ENCODE results near the gene CLCNKB. TPM values are rescaled to one million over a fixed set of nuclear protein-coding genes. Genes with fewer than 3 reads are reported as not detected.
A peak's percentile ranks its signal among the peaks of the same experiment; 100 is the strongest.

CLCNKB gene
- total RNA-seq, 1 experiment from 2014 or later, result not detected

GRCh38 chr1:16073490-16074119, 30.0 kb downstream of the CLCNKB start, which contains the start of gene FAM131C:
TSS of gene FAM131C (minus strand) at chr1:16073651. CDS start at chr1:16073442, 209 bp downstream.
- intact Hi-C loops (cut with micrococcal nuclease; ENCODE audit: unreplicated experiment), result loop anchor here (10.0 kb wide), 1 partner anchor 291 kb away; the partner anchor contains the start of gene SZRD1
- peak within 1 kb of the TSS; percentile 46 for H3K4me3 ChIP-seq (ENCODE audit: low read depth, low read length)
- ChIA-PET CTCF (interaction anchor here (0.9 to 2.2 kb wide), 8 partner anchors 9 to 143 kb away, joined by 3 to 9 read pairs (median 4); no protein-coding TSS in a partner anchor), POLR2A (no interaction called here)
- no TSS peak for BruUV-seq (replicated peaks)
- peak within 1 kb of the TSS; percentile 67 for H3K4me3 Mint-ChIP-seq (ENCODE audit: unreplicated experiment)
- no peak within 1 kb of the TSS for H3K27ac Mint-ChIP-seq (ENCODE audit: unreplicated experiment)
- no peaks in the 10 kb centered on the region for H3K27me3 Mint-ChIP-seq (ENCODE audit: insufficient read depth, unreplicated experiment)
- no peaks in the 10 kb centered on the region for H3K4me1 Mint-ChIP-seq (ENCODE audit: low read depth, unreplicated experiment)
- no peaks in the 10 kb centered on the region for H3K36me3 ChIP-seq (ENCODE audit: control insufficient read depth, insufficient read depth, low read length)
- H3K27me3 ChIP-seq (replicated peaks; ENCODE audit: control insufficient read depth, insufficient read depth, low read length), result no peaks in the 10 kb centered on the region
- peak in 1 of 2 experiments; percentile 23 for TF ChIP-seq CTCF (IDR thresholded peaks at IDR 0.05; ENCODE audit: insufficient read depth in 1 of 2, low read depth in 1 of 2, low read length in 1 of 2, severe bottlenecking in 1 of 2, unreplicated experiment in 1 of 2)
- H3K36me3 Mint-ChIP-seq (ENCODE audit: insufficient read depth, unreplicated experiment), result no peaks in the 10 kb centered on the region
- peak in 1 of 2 experiments; percentile 54 for DNase-seq
- no peaks in the 10 kb centered on the region for H3K4me1 ChIP-seq
- H3K9me3 Mint-ChIP-seq (ENCODE audit: unreplicated experiment), result no peaks in the 10 kb centered on the region
- no peaks in the 10 kb centered on the region for H3K9me3 ChIP-seq

GRCh38 chr1:16074217-16074616, 30.6 kb downstream of the CLCNKB start:
- no peaks in the 10 kb centered on the region for H3K27me3 ChIP-seq (replicated peaks; ENCODE audit: control insufficient read depth, insufficient read depth, low read length)
- H3K27ac Mint-ChIP-seq (ENCODE audit: unreplicated experiment), result no peak overlapping the region
- no peaks in the 10 kb centered on the region for H3K9me3 ChIP-seq
- no peaks in the 10 kb centered on the region for H3K36me3 ChIP-seq (ENCODE audit: control insufficient read depth, insufficient read depth, low read length)
- H3K4me1 ChIP-seq, result peaks cover 2% of the 10 kb centered on the region; the same call in 1 of the 2 replicates
- no TSS peak for BruUV-seq (replicated peaks)
- H3K4me1 Mint-ChIP-seq (ENCODE audit: low read depth, unreplicated experiment), result no peaks in the 10 kb centered on the region
- CTCF ChIA-PET, result interaction anchor here (1.4 to 2.2 kb wide), 3 partner anchors 8 to 143 kb away, joined by 4 to 9 read pairs (median 6); no protein-coding TSS in a partner anchor
- POLR2A ChIA-PET, result no interaction called here
- intact Hi-C loops (cut with micrococcal nuclease; ENCODE audit: unreplicated experiment), result loop anchor here (10.0 kb wide), 1 partner anchor 291 kb away; the partner anchor contains the start of gene SZRD1
- no peak for DNase-seq
- H3K27me3 Mint-ChIP-seq (ENCODE audit: insufficient read depth, unreplicated experiment), result no peaks in the 10 kb centered on the region
- H3K9me3 Mint-ChIP-seq (ENCODE audit: unreplicated experiment), result no peaks in the 10 kb centered on the region
- no peak for TF ChIP-seq CTCF (IDR thresholded peaks at IDR 0.05; ENCODE audit: insufficient read depth in 1 of 2, low read depth in 1 of 2, low read length in 1 of 2, severe bottlenecking in 1 of 2, unreplicated experiment in 1 of 2)
- peak overlapping the region; percentile 42; the same call in 1 of the 2 replicates for H3K4me3 ChIP-seq (ENCODE audit: low read depth, low read length)
- H3K36me3 Mint-ChIP-seq (ENCODE audit: insufficient read depth, unreplicated experiment), result no peaks in the 10 kb centered on the region
- H3K4me3 Mint-ChIP-seq (ENCODE audit: unreplicated experiment), result peak overlapping the region; percentile 67

- Mint-ChIP-seq H3K9me3 (ENCODE audit: unreplicated experiment) (no peaks in the 10 kb centered on the region), H3K27me3 (ENCODE audit: insufficient read depth, unreplicated experiment) (no peaks in the 10 kb centered on the region)
These were observed 31.9 kb downstream of the CLCNKB start for GRCh38 chr1:16075337-16076030.

More at GRCh38 chr1:16075337-16076030, 31.9 kb downstream of the CLCNKB start:
- DNase-seq, result no peak
- Histone ChIP-seq H3K4me3 (ENCODE audit: low read depth, low read length) (no peak overlapping the region), H3K9me3 (no peaks in the 10 kb centered on the region), H3K27me3 (replicated peaks; ENCODE audit: control insufficient read depth, insufficient read depth, low read length) (no peaks in the 10 kb centered on the region), H3K4me1 (peaks cover 5% of the 10 kb centered on the region; the same call in 1 of the 2 replicates), H3K36me3 (ENCODE audit: control insufficient read depth, insufficient read depth, low read length) (no peaks in the 10 kb centered on the region)
- Mint-ChIP-seq H3K4me3 (ENCODE audit: unreplicated experiment) (no peak overlapping the region), H3K27ac (ENCODE audit: unreplicated experiment) (no peak overlapping the region), H3K4me1 (ENCODE audit: low read depth, unreplicated experiment) (no peaks in the 10 kb centered on the region), H3K36me3 (ENCODE audit: insufficient read depth, unreplicated experiment) (no peaks in the 10 kb centered on the region)
- intact Hi-C loops (cut with micrococcal nuclease; ENCODE audit: unreplicated experiment), result loop anchor here (10.0 kb wide), 1 partner anchor 289 kb away; the partner anchor contains the start of gene SZRD1
- POLR2A ChIA-PET, result interaction anchor here (0.5 kb wide), 1 partner anchor 125 kb away, joined by 3 read pairs; no protein-coding TSS in a partner anchor
- no TSS peak for BruUV-seq (replicated peaks)
- CTCF ChIA-PET, result interaction anchor here (0.7 kb wide), 1 partner anchor 531 kb away, joined by 4 read pairs; no protein-coding TSS in a partner anchor
- no peak for TF ChIP-seq CTCF (IDR thresholded peaks at IDR 0.05; ENCODE audit: insufficient read depth in 1 of 2, low read depth in 1 of 2, low read length in 1 of 2, severe bottlenecking in 1 of 2, unreplicated experiment in 1 of 2)
